Gastroesophageal sphincter (tissue), 4 donors: ENCODE measurements around the gene MAGI3. TPM values are rescaled to one million over a fixed set of nuclear protein-coding genes. Genes with fewer than 3 reads are reported as not detected.

Source experiments
- ATAC-seq: fragments of 150-250 bp; one replicate; pipeline ENCODE4 v1.9.1; 2016; ENCODE audit warnings: mild to moderate bottlenecking, moderate library complexity
- H3K27ac ChIP-seq, 4 donors: fragments of 200-600 bp; sonication (generic) in 3 of 4; 1 replicate in 3 of 4; 2 replicates in 1 of 4; pipeline ENCODE4 v1.5.1; 2016 to 2019
- H3K27me3 ChIP-seq: fragments of 200-600 bp; sonication (generic); one replicate; pipeline ENCODE4 v1.5.1; 2019
- H3K36me3 ChIP-seq, 2 donors: fragments of 200-600 bp; sonication (generic); one replicate each; pipeline ENCODE4 v1.5.1; 2019; ENCODE audit warnings: control low read depth in 1 of 2
- H3K4me1 ChIP-seq, 3 donors: fragments of 200-600 bp; sonication (generic); 1 replicate in 2 of 3; 2 replicates in 1 of 3; pipeline ENCODE4 v1.5.1; 2016 to 2019; ENCODE audit warnings: control low read depth in 2 of 3
- H3K4me3 ChIP-seq, 2 donors: fragments of 200-600 bp; sonication (generic); one replicate each; pipeline ENCODE4 v1.5.1; 2019; ENCODE audit warnings: mild to moderate bottlenecking in 1 of 2, moderate library complexity in 1 of 2
- H3K9me3 ChIP-seq, 3 donors: fragments of 200-600 bp; sonication (generic); one replicate each; pipeline ENCODE4 v1.5.1; 2017 to 2019; ENCODE audit warnings: control low read depth in 2 of 3
- CTCF ChIP-seq, 4 experiments: fragments of 200-600 bp in 2 of 4; fragments of 450-650 bp in 2 of 4; sonication (generic) in 1 of 4; IDR thresholded peaks; one replicate each; pipeline ENCODE4 v1.5.1; 2017 to 2019; ENCODE audit warnings: antibody characterized with exemption in 4 of 4, mild to moderate bottlenecking in 2 of 4, moderate library complexity in 2 of 4
- EP300 ChIP-seq: sonication (generic); formaldehyde crosslinking; IDR thresholded peaks from one replicate; pipeline ENCODE4 v1.6.1; 2017; ENCODE audit warnings: antibody characterized with exemption, mild to moderate bottlenecking
- POLR2A ChIP-seq, 2 donors: fragments of 450-650 bp; IDR thresholded peaks; one replicate each; pipeline ENCODE4 v1.6.1; 2017; ENCODE audit warnings: antibody characterized with exemption in 2 of 2, mild to moderate bottlenecking in 2 of 2, moderate library complexity in 1 of 2
- POLR2AphosphoS5 ChIP-seq: sonication (generic); formaldehyde crosslinking; IDR thresholded peaks from one replicate; pipeline ENCODE4 v1.6.1; 2017; ENCODE audit warnings: antibody characterized with exemption
- WGBS, 2 donors: methylation state at CpG; one replicate each; pipeline ENCODE4 v1.1.5; 2018; ENCODE audit warnings: low coverage in 1 of 2; 5-methylcytosine and 5-hydroxymethylcytosine counted together
- total RNA-seq, 4 donors: library from RNA; depleted of rRNA; stranded (reverse); fragments of >200 nt; gene quantifications; one replicate each; pipeline ENCODE4 v1.1.0, GENCODE V29; 2016

Gene MAGI3
- total RNA-seq, 4 donors from 2014 or later: 18.2 to 26.6 (median 22.7) TPM

GRCh38 chr1:113617438-113618141 is 227.3 kb downstream of the MAGI3 start:
- 47 to 58% methylated on average over 2 to 4 of the region's 4 CpGs for WGBS, 2 donors
- TF ChIP-seq EP300 (no peak), POLR2AphosphoS5 (no peak), POLR2A (IDR thresholded peaks at IDR 0.05) (no peak), CTCF (IDR thresholded peaks at IDR 0.05) (no peak)
- Histone ChIP-seq H3K4me1 (peaks cover 0 to 36% (median 0%) of the 10 kb centered on the region in 3 donors), H3K27me3 (no peaks in the 10 kb centered on the region), H3K4me3 (no peak overlapping the region), H3K9me3 (no peaks in the 10 kb centered on the region), H3K27ac (no peak overlapping the region), H3K36me3 (peaks cover 0 to 10% of the 10 kb centered on the region in 2 donors)
- no peak for ATAC-seq

- no peak for ATAC-seq
- H3K27ac ChIP-seq: no peak overlapping the region
- no peaks in the 10 kb centered on the region for H3K27me3 ChIP-seq
- H3K9me3 ChIP-seq: peaks cover 0 to 15% (median 0%) of the 10 kb centered on the region in 3 donors
- 100% methylated on average over 1 of the region's 1 CpG for WGBS, 2 donors
- no peak overlapping the region for H3K4me3 ChIP-seq
- H3K36me3 ChIP-seq: peaks cover 0 to 27% of the 10 kb centered on the region in 2 donors
- TF ChIP-seq POLR2AphosphoS5 (no peak), EP300 (no peak), CTCF (IDR thresholded peaks at IDR 0.05) (no peak), POLR2A (IDR thresholded peaks at IDR 0.05) (no peak)
- H3K4me1 ChIP-seq: no peaks in the 10 kb centered on the region
Observed at GRCh38 chr1:113628997-113629396, 238.7 kb downstream of the MAGI3 start.

- peaks cover 0 to 19% of the 10 kb centered on the region in 2 donors for H3K36me3 ChIP-seq
- peaks cover 0 to 13% (median 0%) of the 10 kb centered on the region in 3 donors for H3K9me3 ChIP-seq
- 90 to 96% methylated on average over 2 to 6 of the region's 12 CpGs for WGBS, 2 donors
- no peaks in the 10 kb centered on the region for H3K4me1 ChIP-seq
- TF ChIP-seq POLR2A (IDR thresholded peaks at IDR 0.05) (no peak), CTCF (IDR thresholded peaks at IDR 0.05) (no peak), EP300 (no peak), POLR2AphosphoS5 (no peak)
- H3K4me3 ChIP-seq: no peak overlapping the region
- no peak overlapping the region for H3K27ac ChIP-seq
- H3K27me3 ChIP-seq: no peaks in the 10 kb centered on the region
- ATAC-seq: no peak
Observed at GRCh38 chr1:113630340-113631327, 240.3 kb downstream of the MAGI3 start.

- Histone ChIP-seq H3K4me1 (no peaks in the 10 kb centered on the region), H3K36me3 (peaks cover 0 to 43% of the 10 kb centered on the region in 2 donors), H3K27ac (no peak overlapping the region), H3K4me3 (no peak overlapping the region), H3K27me3 (no peaks in the 10 kb centered on the region), H3K9me3 (no peaks in the 10 kb centered on the region)
- no peak for TF ChIP-seq POLR2AphosphoS5
- no peak for TF ChIP-seq CTCF (IDR thresholded peaks at IDR 0.05)
- 75 to 100% methylated on average over 1 of the region's 1 CpG for WGBS, 2 donors
- no peak for ATAC-seq
Observed at GRCh38 chr1:113641396-113641795, 251.1 kb downstream of the MAGI3 start.
